Cardiac fibroblast (primary cell): ENCODE data around the gene PADI3.

ENCODE experiments used
- DNase-seq, 2 donors: peaks; one replicate each; pipeline versions ENCODE4 v3.0.0 to v3.0.0-alpha.2; 2010; ENCODE audit warnings: low read depth in 2 of 2
- H3K4me3 ChIP-seq, 2 donors: replicated peaks in 1 of 2; 1 replicate in 1 of 2; 2 replicates in 1 of 2; pipeline ENCODE4 v1.5.1; 2011; ENCODE audit warnings: low read depth in 2 of 2, low read length in 2 of 2, mild to moderate bottlenecking in 2 of 2, moderate library complexity in 1 of 2
- TF ChIP-seq, protein P1 (sequence below): IDR thresholded peaks from one replicate; pipeline ENCODE4 v1.5.1; 2011; ENCODE audit warnings: low read depth, mild to moderate bottlenecking, low read length, inconsistent platforms

PADI3 gene

DNA sequence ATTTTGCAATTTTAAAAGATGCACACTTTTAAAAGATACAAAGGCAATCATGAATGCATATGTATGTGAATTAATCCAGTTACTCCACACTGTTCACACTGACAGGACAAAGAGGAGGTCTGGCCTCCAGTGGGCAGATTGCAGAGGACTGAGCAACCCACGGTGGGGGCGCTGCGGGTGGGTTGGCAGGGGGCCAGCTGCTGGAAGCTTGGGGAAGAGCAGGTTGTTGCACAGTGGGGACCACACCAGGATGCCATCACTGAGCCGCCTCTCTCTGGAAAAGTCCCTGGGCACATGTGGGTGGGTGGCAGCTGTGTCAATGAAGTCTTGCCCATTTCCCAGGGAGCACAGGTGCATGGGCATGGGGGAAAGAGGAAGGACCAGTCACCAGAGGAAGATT is 46.4 kb downstream of the PADI3 start:
- no peak for DNase-seq
- TF ChIP-seq, protein P1, sequence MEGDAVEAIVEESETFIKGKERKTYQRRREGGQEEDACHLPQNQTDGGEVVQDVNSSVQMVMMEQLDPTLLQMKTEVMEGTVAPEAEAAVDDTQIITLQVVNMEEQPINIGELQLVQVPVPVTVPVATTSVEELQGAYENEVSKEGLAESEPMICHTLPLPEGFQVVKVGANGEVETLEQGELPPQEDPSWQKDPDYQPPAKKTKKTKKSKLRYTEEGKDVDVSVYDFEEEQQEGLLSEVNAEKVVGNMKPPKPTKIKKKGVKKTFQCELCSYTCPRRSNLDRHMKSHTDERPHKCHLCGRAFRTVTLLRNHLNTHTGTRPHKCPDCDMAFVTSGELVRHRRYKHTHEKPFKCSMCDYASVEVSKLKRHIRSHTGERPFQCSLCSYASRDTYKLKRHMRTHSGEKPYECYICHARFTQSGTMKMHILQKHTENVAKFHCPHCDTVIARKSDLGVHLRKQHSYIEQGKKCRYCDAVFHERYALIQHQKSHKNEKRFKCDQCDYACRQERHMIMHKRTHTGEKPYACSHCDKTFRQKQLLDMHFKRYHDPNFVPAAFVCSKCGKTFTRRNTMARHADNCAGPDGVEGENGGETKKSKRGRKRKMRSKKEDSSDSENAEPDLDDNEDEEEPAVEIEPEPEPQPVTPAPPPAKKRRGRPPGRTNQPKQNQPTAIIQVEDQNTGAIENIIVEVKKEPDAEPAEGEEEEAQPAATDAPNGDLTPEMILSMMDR, result no peak

DNA sequence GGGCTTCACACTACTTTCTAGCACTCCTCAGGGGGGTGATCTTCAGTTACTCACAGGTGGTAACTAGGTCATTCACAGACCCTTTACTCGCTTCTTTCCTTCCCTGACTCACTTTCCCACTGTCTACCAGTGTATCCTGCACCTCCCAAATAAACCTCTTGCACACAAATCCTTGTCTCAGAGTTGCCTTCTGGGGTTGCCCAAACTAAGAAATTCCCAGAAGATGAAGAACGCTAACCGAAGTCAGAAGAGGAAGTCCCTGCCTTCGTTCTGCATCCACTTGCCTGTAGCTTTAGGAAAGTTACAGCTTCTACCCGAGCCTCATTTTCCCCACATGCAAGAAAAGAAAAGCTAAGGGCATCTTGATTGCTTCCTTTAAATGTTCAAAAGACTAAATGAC is 47.2 kb downstream of the PADI3 start:
- TF ChIP-seq, protein P1, result no peak
- no peak overlapping the region for H3K4me3 ChIP-seq
- no peak for DNase-seq

More for the DNA sequence above, 46.4 kb downstream of the PADI3 start:
- H3K4me3 ChIP-seq, result no peak overlapping the region

DNA sequence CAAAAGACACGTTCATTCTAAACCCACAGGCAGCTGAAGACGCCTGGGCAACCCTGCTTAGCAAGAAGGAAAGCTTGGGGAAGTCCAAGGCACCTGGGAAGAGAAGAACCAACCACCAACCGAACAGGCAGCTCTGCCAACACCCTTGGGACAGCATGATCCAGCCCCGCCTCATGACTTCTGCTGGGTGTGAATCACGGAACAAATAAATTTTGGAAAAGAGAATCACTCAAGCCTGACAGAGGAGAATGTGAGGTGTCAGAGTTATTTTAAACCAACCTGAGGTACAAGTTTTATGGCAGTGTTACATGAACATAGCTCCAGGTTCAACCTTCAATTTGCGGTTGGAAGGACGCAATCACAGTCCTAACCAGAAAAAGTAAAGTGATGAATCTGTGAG is 49.1 kb downstream of the PADI3 start:
- no peak for DNase-seq
- TF ChIP-seq, protein P1, result no peak
- no peak overlapping the region for H3K4me3 ChIP-seq

DNA sequence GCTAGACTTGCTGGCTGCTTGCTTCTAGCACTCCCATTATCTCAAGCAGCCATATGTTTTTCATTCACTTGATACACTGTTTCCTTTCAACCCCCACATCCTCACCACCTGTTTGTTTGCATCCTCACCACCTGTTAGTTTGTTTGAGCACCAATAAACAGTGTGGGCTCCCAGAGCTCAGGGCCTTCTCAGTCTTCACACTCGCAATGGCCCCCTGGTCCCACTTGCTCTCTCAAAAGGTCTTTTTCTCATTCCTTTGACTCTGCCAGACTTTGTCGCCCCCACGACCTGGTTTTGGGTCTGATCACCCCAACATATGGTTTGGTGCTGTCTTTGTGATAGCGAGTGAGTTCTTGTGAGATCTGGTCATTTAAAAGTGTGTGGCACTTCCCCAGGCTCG is 52.9 kb downstream of the PADI3 start:
- TF ChIP-seq, protein P1, result no peak
- peak in 1 of 2 donors; percentile 12 for DNase-seq
- H3K4me3 ChIP-seq, result no peak overlapping the region

DNA sequence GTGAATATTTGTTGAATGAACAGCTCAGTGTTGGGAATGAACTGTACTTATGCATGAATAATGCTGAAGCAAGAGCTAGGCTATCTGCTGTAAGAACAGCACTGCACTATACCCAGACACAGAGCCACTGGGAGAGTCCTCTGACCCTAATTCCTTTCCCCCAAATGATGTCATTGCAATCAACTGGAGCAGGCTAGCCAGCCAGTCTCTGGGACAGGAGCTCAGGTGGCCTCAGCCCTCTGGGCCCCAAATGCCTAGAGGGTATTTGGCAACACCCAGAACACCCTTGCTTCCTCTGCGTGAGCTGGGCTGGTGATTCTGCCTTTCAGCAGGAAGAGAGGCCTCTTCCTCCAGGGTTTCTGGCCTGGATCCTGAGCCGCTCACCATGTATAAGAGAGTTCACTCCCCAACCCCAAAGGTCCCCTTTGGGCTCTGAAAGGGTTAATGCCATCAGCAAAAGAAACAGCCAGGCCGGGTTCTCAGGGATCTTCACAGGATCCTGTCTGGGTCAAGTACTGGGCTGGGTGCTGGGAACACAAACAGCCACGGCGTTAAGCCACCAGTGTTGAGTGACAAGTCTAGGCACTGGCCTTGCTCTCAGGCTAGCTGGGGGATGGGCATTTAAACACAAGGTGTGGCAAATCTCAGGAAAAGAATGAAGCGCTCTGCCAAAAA is 55.4 kb downstream of the PADI3 start:
- TF ChIP-seq, protein P1, result no peak
- DNase-seq, result no peak
- no peak overlapping the region for H3K4me3 ChIP-seq

DNA sequence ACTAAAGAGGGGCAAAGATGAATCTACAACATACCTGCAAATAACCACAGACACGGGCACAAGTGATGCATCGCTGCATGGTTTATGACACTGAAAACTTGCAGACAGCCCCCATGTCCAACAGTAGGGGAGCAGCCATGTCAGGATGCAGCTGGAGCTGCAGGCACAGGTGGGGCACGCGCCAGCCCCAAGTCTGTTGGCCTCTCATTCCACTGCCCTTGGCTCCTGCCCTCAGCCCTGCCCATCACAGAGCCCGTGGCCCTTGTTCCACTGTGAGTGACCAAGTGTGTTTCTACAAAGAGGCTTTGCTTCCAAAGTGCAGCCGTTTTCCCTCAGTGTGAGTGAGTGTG is 55.9 kb downstream of the PADI3 start:
- no peak for DNase-seq
- TF ChIP-seq, protein P1, result no peak
- H3K4me3 ChIP-seq, result no peak overlapping the region

DNA sequence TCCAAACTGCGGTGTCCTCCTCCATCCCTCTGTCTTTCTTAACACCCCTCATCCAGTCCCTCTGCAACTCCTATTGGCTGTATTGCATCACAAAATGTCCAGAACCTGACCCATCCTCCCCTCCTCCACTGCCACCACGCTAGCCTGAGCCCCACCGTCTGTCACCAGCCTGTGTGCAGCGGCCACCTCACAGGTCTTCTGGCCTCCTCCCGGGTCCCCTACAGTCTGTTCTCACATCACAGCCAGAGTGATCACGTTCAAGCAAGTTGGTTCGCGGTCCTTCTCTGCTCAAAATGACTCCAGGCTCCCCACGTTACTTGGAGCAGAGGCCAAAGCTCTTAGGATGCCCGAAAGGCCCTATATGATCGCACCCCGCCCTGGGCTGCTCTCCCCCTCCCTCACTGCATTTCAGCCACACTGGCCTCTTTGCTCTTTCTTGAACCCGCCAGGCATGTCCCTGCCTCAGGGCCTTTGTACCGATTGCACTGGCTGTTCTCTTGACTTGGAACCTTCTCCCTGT is 56.7 kb downstream of the PADI3 start:
- DNase-seq, result no peak
- TF ChIP-seq, protein P1, result no peak

More for the DNA sequence above, 56.7 kb downstream of the PADI3 start:
- no peak overlapping the region for H3K4me3 ChIP-seq
